ENCODE data around the gene LDLRAD4. TPM values are rescaled to one million over a fixed set of nuclear protein-coding genes. Genes with fewer than 3 reads are reported as not detected.

Gene LDLRAD4
- total RNA-seq, 6 donors from 2014 or later = 19.5 to 26.6 (median 24.4) TPM

DNA sequence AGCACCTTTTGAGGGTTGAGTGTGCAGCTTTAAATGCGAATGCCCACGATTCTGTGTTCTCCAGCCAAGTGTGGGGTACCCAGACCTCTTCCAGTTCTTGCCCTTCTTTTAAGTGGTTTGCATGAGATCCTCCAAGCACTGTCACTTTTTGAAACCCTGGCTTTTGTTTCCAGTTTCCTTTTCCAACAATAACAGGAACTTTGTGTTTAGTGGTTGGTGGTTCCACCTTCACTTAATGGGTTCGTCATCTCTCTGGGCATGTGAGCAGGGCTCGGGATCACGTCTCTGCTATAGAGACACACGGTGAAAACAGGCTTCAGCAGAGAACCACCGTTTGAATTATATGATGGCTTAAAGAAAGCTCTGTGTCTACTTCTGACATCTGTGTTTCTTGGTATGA lies 197.6 kb downstream of the LDLRAD4 start:
- TF ChIP-seq POLR2AphosphoS5 (IDR thresholded peaks at IDR 0.05) = peak in 1 of 2 donors; percentile 24
- TF ChIP-seq CTCF (IDR thresholded peaks at IDR 0.05) = no peak
- H3K9me3 ChIP-seq = peaks cover 0 to 6% (median 5%) of the 10 kb centered on the region in 4 donors
- H3K27me3 ChIP-seq = no peaks in the 10 kb centered on the region
- ATAC-seq (ENCODE audit: low FRiP score in 2 of 2) = no peak
- H3K4me1 ChIP-seq = peaks cover 5 to 29% (median 22%) of the 10 kb centered on the region in 4 donors
- no peaks in the 10 kb centered on the region for H3K36me3 ChIP-seq
- DNase-seq = no peak
- 36 to 47% methylated on average over 7 of the region's 7 CpGs for WGBS, 2 donors
- H3K4me3 ChIP-seq = no peak overlapping the region
- peak overlapping the region in 1 of 4 donors; percentile 36 for H3K27ac ChIP-seq

- WGBS, 2 donors = 41 to 42% methylated on average over 3 of the region's 3 CpGs
- peak in 1 of 2 donors; percentile 78 for DNase-seq
- TF ChIP-seq POLR2AphosphoS5 (IDR thresholded peaks at IDR 0.05) = no peak
- TF ChIP-seq CTCF (IDR thresholded peaks at IDR 0.05) = no peak
- no peak for TF ChIP-seq POLR2A (IDR thresholded peaks at IDR 0.05)
- TF ChIP-seq EP300 (IDR thresholded peaks at IDR 0.05) = no peak
- Histone ChIP-seq H3K36me3 (no peaks in the 10 kb centered on the region), H3K4me1 (peaks cover 5 to 32% (median 22%) of the 10 kb centered on the region in 4 donors), H3K27ac (peak overlapping the region in 2 of 4 donors; percentile 36 to 42), H3K9me3 (peaks cover 0 to 4% (median 3%) of the 10 kb centered on the region in 4 donors), H3K27me3 (no peaks in the 10 kb centered on the region), H3K4me3 (no peak overlapping the region)
- peak; percentile 45 to 51 for ATAC-seq (ENCODE audit: low FRiP score in 2 of 2)
Observed at GRCh38 chr18:13416848-13417247, 198.3 kb downstream of the LDLRAD4 start.

- DNase-seq (no peak), ATAC-seq (ENCODE audit: low FRiP score in 2 of 2) (no peak)
- 77 to 79% methylated on average over 8 to 11 of the region's 11 CpGs for WGBS, 2 donors
- H3K9me3 ChIP-seq = no peaks in the 10 kb centered on the region
- H3K4me1 ChIP-seq = peaks cover 5 to 32% (median 22%) of the 10 kb centered on the region in 4 donors
- H3K36me3 ChIP-seq = no peaks in the 10 kb centered on the region
- TF ChIP-seq EP300 (IDR thresholded peaks at IDR 0.05) (no peak), CTCF (IDR thresholded peaks at IDR 0.05) (no peak), POLR2AphosphoS5 (IDR thresholded peaks at IDR 0.05) (no peak), POLR2A (IDR thresholded peaks at IDR 0.05) (no peak)
- H3K4me3 ChIP-seq = no peak overlapping the region
- H3K27me3 ChIP-seq = no peaks in the 10 kb centered on the region
- peak overlapping the region in 2 of 4 donors; percentile 11 to 27 for H3K27ac ChIP-seq
Observed at GRCh38 chr18:13418013-13418710, 199.6 kb downstream of the LDLRAD4 start.

DNA sequence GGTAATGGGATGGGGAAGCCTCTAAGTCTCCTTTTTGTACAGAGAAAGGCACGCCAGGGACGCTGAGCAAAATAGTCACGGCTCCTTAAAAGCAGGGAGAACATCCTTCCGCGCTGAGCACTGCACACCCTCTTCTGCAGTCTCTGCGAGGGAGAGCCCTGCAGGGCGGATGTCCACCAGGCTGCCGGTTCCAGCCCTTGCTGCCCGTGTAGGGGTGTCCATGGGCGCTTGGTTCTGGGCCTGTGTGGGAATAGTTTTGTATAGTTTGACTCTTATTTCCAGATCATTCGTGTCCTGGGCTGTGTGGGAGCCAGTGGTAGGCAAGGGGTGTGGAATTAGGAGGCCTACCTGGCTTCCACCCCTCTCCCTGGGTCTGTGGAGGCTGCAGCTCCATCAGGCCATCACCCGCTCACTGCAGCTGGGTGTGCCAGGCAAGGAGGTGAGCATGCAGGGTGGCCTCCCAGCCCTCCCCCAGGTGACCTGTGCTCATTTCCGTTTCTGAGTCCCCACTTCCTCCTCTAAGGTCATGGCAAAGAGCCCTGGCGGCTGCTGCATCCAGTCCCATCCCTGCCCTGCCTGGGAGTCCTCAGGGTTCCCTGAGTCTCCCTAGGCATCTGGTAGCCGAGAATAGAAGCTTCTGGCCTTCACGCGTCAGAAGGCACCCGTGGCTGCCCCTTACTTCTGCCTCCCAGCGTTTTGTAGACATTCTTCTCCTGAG lies 202.6 kb downstream of the LDLRAD4 start:
- Histone ChIP-seq H3K4me3 (no peak overlapping the region), H3K4me1 (peaks cover 0 to 22% (median 13%) of the 10 kb centered on the region in 4 donors), H3K36me3 (no peaks in the 10 kb centered on the region), H3K27ac (no peak overlapping the region), H3K9me3 (no peaks in the 10 kb centered on the region), H3K27me3 (no peaks in the 10 kb centered on the region)
- no peak for DNase-seq
- no peak for ATAC-seq (ENCODE audit: low FRiP score in 2 of 2)
- 84 to 89% methylated on average over 19 of the region's 19 CpGs for WGBS, 2 donors
- TF ChIP-seq POLR2AphosphoS5 (IDR thresholded peaks at IDR 0.05) (no peak), EP300 (IDR thresholded peaks at IDR 0.05) (no peak), CTCF (IDR thresholded peaks at IDR 0.05) (no peak), POLR2A (IDR thresholded peaks at IDR 0.05) (no peak)

Measured in upper lobe of left lung (tissue), 6 donors.